Calu3 (cell line): ENCODE results near the gene MMEL1. TPM values are rescaled to one million over a fixed set of nuclear protein-coding genes. Genes with fewer than 3 reads are reported as not detected.

Experiments used
- BruUV-seq: library from RNA; stranded (reverse); fragments of 400-500 nt; replicated peaks from 2 replicates; lab custom pipeline; 2021; lab: Mats Ljungman, UMichigan
- CTCF ChIA-PET: fragments of 300-600 bp; sonication (Branson Sonifier 250); formaldehyde crosslinking; loops from one replicate; lab custom pipeline; 2022; ENCODE audit warnings: antibody characterized with exemption; lab: Charles Lee
- DNase-seq: peaks from one replicate; pipeline ENCODE4 v3.0.0; 2022
- H3K27ac Mint-ChIP-seq: one replicate; pipeline ENCODE4 v1.8.0; 2022; ENCODE audit warnings: mixed read lengths; ENCODE audit not compliant: unreplicated experiment
- H3K27me3 Mint-ChIP-seq: one replicate; pipeline ENCODE4 v1.8.0; 2022; ENCODE audit warnings: mixed read lengths; ENCODE audit not compliant: unreplicated experiment
- H3K36me3 Mint-ChIP-seq: one replicate; pipeline ENCODE4 v1.8.0; 2022; ENCODE audit warnings: mild to moderate bottlenecking, moderate library complexity, mixed read lengths; ENCODE audit not compliant: insufficient read depth, unreplicated experiment
- H3K4me1 Mint-ChIP-seq: one replicate; pipeline ENCODE4 v1.8.0; 2022; ENCODE audit warnings: mild to moderate bottlenecking, low read depth, mixed read lengths; ENCODE audit not compliant: unreplicated experiment
- H3K4me3 Mint-ChIP-seq: one replicate; pipeline ENCODE4 v1.8.0; 2022; ENCODE audit warnings: mild to moderate bottlenecking, low read depth, moderate library complexity, mixed read lengths; ENCODE audit not compliant: unreplicated experiment
- H3K9me3 Mint-ChIP-seq: one replicate; pipeline ENCODE4 v1.8.0; 2022; ENCODE audit warnings: low read depth, mixed read lengths; ENCODE audit not compliant: unreplicated experiment
- intact Hi-C: fragments of 100-400 bp; cut with micrococcal nuclease; formaldehyde crosslinking; loops from one replicate; pipeline ENCODE4 v1.10.0; 2022; ENCODE audit not compliant: unreplicated experiment
- total RNA-seq: library from RNA; stranded (reverse); gene quantifications from 2 replicates; pipeline ENCODE4 v1.2.3, GENCODE V29; 2022
- TF ChIP-seq, protein P1 (sequence below): fragments of 200-600 bp; IDR thresholded peaks from one replicate; pipeline ENCODE4 v1.8.0; 2022; ENCODE audit warnings: antibody characterized with exemption; ENCODE audit not compliant: unreplicated experiment

MMEL1 gene
- total RNA-seq, 1 experiment from 2014 or later, result 5.6 TPM

DNA sequence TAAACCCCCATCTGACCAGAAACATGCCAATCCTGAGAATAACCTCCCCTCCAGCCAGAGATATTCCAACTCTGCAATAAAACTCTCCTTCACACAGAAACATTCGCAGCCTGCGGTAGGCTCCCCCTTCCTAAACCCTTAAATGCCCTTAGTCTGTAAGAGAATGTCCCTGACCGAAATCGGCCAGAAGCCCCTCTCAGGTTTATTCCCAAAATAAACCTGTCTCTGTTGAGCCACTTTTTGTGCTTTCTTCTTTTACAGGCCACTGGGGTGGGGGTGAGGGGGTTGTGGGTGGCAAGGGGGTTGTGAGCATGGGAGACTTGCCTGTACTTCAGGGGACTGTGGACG lies 41.6 kb downstream of the MMEL1 start:
- DNase-seq, result no peak
- TF ChIP-seq, protein P1, sequence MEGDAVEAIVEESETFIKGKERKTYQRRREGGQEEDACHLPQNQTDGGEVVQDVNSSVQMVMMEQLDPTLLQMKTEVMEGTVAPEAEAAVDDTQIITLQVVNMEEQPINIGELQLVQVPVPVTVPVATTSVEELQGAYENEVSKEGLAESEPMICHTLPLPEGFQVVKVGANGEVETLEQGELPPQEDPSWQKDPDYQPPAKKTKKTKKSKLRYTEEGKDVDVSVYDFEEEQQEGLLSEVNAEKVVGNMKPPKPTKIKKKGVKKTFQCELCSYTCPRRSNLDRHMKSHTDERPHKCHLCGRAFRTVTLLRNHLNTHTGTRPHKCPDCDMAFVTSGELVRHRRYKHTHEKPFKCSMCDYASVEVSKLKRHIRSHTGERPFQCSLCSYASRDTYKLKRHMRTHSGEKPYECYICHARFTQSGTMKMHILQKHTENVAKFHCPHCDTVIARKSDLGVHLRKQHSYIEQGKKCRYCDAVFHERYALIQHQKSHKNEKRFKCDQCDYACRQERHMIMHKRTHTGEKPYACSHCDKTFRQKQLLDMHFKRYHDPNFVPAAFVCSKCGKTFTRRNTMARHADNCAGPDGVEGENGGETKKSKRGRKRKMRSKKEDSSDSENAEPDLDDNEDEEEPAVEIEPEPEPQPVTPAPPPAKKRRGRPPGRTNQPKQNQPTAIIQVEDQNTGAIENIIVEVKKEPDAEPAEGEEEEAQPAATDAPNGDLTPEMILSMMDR, result no peak
- H3K4me3 Mint-ChIP-seq, result no peak overlapping the region
- no peak overlapping the region for H3K27ac Mint-ChIP-seq
- BruUV-seq, result no TSS peak
- CTCF ChIA-PET, result no interaction called here
- H3K36me3 Mint-ChIP-seq, result peaks cover 33% of the 10 kb centered on the region
- intact Hi-C loops, result no loop called here
- no peaks in the 10 kb centered on the region for H3K9me3 Mint-ChIP-seq
- H3K27me3 Mint-ChIP-seq, result no peaks in the 10 kb centered on the region
- peaks cover 8% of the 10 kb centered on the region for H3K4me1 Mint-ChIP-seq

DNA sequence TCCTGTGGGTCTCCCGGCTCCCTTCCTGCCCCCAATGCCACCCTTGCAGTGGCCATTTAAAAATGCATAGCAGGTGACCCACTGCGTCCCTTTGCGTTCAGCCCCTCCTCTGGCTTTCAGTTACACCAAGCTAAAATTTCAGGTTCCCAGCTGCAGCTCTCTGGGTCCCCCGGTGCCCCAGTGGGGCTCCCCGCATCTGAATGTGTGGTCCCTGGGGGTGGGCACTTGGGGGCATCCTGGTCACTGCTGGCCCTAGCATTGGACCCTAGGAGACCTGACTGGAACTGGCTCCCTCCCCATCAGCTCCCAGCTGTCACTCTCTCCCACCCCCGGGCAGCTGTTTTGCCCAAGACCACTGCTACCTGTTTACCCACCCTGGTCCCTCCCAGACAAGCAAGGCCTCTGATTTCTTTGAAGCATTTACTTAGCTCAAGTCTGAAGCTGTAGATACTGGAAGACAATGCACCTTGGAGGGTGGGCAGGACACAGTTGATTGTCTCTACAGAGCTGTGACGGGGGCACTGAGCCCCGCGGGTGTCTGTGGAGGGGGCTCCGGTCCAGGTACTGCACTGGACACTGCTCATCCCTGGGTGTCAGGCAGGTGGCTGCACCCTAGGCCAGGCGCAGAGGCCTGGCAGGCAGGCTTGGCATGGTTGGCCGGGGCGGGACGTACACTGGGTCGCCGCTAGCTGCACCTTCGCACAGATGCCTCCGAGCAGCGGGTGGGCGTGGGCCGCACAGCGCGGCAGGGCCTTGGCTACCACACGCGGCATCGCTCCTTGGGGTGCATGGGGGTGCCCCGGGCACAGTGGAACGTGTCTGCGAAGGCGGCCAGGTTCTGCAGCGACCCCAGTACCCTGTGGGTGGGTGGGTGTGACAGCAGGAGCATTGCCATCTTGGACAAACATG lies 42.3 kb downstream of the MMEL1 start:
- Mint-ChIP-seq H3K9me3 (no peaks in the 10 kb centered on the region), H3K4me3 (no peak overlapping the region), H3K36me3 (peaks cover 39% of the 10 kb centered on the region), H3K27me3 (no peaks in the 10 kb centered on the region), H3K4me1 (peaks cover 8% of the 10 kb centered on the region), H3K27ac (no peak overlapping the region)
- DNase-seq, result no peak
- CTCF ChIA-PET, result no interaction called here
- intact Hi-C loops, result no loop called here
- TSS peak; percentile 61 for BruUV-seq
- TF ChIP-seq, protein P1, result no peak

DNA sequence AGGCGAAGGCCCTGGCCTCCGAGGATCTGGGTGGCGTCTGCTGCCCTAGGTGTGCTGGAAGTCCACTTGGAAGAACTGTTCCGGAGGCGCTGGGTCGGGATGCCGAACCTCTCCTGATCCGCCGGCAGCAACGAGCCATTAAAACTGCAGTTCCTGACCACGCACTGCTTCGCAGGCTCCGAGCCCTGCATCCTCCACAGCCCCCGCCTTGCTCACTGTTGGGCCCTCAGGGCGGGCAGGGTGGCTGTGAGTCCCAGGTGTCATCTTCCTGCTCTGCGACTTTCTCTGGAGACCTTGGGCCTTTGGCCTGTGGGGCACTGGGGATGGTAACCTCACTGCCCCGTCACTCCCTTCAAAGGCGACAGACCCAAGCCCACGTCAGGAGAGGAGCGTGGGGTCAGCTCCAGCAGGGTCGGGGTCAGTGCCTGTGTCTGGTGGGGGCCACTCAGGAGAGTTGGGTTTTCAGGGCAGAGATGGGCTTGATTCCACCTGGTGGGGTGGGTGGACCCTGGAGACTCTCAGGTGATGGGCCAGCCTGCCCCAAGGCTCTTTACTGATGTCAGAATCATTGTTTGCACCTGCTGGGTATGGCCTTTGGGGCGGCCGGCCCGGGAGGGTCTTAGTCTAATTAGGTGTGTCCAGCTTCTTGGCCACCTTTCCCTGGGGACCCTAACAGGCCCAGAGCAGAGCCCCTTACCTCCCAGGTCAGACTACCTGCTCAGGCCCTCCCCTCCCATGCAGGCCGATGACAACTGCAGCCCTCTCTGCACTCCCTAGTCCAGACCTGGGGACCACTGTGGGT lies 43.2 kb downstream of the MMEL1 start:
- H3K36me3 Mint-ChIP-seq, result peaks cover 44% of the 10 kb centered on the region
- no TSS peak for BruUV-seq
- CTCF ChIA-PET, result no interaction called here
- intact Hi-C loops, result no loop called here
- no peak for DNase-seq
- H3K9me3 Mint-ChIP-seq, result no peaks in the 10 kb centered on the region
- H3K27me3 Mint-ChIP-seq, result no peaks in the 10 kb centered on the region
- H3K27ac Mint-ChIP-seq, result no peak overlapping the region
- TF ChIP-seq, protein P1, result no peak
- peaks cover 14% of the 10 kb centered on the region for H3K4me1 Mint-ChIP-seq
- H3K4me3 Mint-ChIP-seq, result no peak overlapping the region

DNA sequence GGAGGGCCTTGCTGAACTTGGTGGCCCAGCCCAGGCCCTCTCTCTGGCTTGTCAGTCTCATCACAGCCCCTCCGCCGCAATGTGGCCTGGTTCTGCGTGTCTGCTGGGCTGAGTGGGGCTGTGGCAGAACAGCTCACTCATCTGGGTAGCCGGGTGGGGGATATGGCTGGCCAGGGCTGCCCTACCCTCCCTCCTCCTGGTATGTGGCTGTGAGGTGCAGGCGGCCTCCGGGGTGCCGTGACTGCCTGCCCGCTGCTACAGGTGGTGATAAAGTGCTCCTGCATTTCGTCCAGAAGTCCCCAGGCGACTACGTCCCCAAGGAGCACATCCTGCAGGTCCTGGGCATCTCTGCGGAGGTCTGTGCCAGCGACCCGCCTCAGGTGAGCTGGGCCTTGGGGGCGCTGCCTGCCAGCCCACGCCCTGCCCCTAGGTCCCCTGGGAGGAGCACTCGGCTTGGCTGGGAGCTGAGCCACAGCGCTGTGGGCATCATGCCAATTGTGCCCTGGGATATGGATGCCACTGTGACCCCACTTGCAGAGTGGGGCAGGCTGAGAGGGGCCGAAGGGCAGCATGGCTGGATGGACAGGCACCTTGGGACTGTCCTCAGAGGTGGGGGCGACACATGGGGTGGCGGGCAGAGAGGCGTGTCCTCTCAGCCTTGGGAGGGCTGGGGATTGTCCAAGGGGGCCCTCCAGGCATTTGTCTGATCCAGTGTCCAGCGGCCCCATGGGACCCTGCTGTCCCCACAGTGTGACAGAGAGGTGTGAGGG lies 44.0 kb downstream of the MMEL1 start:
- no peak for DNase-seq
- H3K4me3 Mint-ChIP-seq, result no peak overlapping the region
- TF ChIP-seq, protein P1, result no peak
- BruUV-seq, result no TSS peak
- H3K27ac Mint-ChIP-seq, result no peak overlapping the region
- H3K36me3 Mint-ChIP-seq, result peaks cover 46% of the 10 kb centered on the region
- no peaks in the 10 kb centered on the region for H3K9me3 Mint-ChIP-seq
- peaks cover 22% of the 10 kb centered on the region for H3K4me1 Mint-ChIP-seq
- CTCF ChIA-PET, result no interaction called here
- no peaks in the 10 kb centered on the region for H3K27me3 Mint-ChIP-seq
- intact Hi-C loops, result no loop called here
